B cell (primary cell): ENCODE data around the gene ZBTB33.

Source experiments
- EZH2 ChIP-seq: IDR thresholded peaks from 2 replicates; pipeline ENCODE4 v1.6.1; 2012; ENCODE audit warnings: borderline replicate concordance, low read depth, mild to moderate bottlenecking, moderate library complexity, low read length; ENCODE audit not compliant: insufficient read depth, poor library complexity, severe bottlenecking
- TF ChIP-seq, protein P1 (sequence below): fragments of 200-600 bp; IDR thresholded peaks from one replicate; pipeline ENCODE4 v1.8.0; 2022; ENCODE audit warnings: antibody characterized with exemption, mild to moderate bottlenecking

DNA sequence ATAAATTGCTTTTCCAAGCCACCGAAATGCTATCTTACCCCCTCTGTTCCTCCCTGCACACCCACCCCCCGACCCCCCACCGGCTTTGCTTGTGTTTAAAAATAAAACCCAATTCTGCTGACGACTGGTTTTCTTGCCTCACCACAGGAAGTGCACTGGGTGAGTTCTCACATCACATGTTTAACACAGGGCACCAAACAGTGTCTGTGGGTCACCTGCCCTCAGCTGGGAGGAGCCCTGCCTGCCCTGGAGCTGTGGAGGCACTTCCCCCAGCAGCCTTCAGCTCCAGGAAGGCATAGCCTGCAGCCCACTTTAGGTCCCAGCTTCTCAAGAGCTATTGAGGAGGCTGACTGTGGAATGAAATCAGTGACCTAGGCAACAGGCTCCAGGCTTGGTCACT, 51.8 kb downstream of the ZBTB33 start:
- TF ChIP-seq, protein P1, sequence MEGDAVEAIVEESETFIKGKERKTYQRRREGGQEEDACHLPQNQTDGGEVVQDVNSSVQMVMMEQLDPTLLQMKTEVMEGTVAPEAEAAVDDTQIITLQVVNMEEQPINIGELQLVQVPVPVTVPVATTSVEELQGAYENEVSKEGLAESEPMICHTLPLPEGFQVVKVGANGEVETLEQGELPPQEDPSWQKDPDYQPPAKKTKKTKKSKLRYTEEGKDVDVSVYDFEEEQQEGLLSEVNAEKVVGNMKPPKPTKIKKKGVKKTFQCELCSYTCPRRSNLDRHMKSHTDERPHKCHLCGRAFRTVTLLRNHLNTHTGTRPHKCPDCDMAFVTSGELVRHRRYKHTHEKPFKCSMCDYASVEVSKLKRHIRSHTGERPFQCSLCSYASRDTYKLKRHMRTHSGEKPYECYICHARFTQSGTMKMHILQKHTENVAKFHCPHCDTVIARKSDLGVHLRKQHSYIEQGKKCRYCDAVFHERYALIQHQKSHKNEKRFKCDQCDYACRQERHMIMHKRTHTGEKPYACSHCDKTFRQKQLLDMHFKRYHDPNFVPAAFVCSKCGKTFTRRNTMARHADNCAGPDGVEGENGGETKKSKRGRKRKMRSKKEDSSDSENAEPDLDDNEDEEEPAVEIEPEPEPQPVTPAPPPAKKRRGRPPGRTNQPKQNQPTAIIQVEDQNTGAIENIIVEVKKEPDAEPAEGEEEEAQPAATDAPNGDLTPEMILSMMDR = no peak
- no peak for TF ChIP-seq EZH2
